WI38 (cell line): ENCODE measurements around the gene JCHAIN.
"Not testable (repeated sequence)": the region's sequence is repeated elsewhere in the genome, so short reads cannot be mapped to it uniquely, and the experiment has no call there.

ENCODE experiments used
- H3K4me3 ChIP-seq: 2 replicates; pipeline ENCODE4 v1.5.1; 2011; ENCODE audit warnings: low read depth, mild to moderate bottlenecking, control low read depth, low read length
- TF ChIP-seq, protein P1 (sequence below): IDR thresholded peaks from 2 replicates; pipeline ENCODE4 v1.5.1; 2012; ENCODE audit warnings: low read depth, mild to moderate bottlenecking, control low read depth, low read length

JCHAIN gene

DNA sequence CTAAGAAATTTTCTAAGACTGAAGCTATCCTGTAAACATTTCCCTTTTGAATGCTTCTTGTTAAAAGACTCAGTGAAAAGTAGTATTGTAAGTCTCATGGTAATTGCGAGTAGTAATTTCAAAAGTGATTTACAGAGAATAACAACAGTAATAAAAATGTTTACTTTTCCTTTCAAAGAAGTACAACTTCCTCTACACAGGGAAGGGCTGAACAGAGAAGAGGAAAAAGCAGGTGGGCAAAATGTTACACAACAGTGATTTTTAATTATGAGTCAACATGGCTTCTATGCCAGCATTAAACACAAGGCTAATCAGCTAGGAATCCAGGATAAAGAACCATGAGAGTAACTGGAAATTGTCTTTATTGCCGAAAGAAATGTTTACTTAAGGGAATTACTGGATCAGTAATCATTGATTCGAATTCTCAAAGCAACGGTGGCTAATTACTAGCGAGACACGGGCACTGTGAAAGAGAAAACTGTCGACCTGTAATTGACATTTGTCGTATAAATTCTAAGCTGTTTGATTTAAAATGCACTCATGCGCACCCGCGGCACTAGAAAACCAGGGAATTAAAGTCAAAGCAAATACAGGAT lies 37.4 kb upstream of the JCHAIN start:
- peak overlapping the region; percentile 75 for H3K4me3 ChIP-seq
- TF ChIP-seq, protein P1, sequence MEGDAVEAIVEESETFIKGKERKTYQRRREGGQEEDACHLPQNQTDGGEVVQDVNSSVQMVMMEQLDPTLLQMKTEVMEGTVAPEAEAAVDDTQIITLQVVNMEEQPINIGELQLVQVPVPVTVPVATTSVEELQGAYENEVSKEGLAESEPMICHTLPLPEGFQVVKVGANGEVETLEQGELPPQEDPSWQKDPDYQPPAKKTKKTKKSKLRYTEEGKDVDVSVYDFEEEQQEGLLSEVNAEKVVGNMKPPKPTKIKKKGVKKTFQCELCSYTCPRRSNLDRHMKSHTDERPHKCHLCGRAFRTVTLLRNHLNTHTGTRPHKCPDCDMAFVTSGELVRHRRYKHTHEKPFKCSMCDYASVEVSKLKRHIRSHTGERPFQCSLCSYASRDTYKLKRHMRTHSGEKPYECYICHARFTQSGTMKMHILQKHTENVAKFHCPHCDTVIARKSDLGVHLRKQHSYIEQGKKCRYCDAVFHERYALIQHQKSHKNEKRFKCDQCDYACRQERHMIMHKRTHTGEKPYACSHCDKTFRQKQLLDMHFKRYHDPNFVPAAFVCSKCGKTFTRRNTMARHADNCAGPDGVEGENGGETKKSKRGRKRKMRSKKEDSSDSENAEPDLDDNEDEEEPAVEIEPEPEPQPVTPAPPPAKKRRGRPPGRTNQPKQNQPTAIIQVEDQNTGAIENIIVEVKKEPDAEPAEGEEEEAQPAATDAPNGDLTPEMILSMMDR, result no peak

DNA sequence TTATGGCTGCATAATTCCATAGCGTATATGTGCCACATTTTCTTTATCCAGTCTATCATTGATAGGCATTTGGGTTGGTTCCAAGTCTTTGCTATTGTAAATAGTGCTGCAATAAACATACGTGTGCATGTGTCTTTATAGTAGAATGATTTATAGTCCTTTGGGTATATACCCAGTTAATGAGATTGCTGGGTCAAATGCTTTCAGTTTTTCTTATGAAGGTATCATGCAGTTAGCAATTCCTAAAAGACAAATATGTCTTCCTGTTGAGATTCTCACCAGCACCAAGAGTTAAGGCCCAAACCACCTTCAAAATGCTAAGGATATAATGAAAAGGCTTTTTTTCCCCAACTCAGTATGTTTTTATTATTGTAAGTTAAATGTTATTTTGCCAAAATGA lies 36.3 kb upstream of the JCHAIN start:
- not testable (repeated sequence) for H3K4me3 ChIP-seq

DNA sequence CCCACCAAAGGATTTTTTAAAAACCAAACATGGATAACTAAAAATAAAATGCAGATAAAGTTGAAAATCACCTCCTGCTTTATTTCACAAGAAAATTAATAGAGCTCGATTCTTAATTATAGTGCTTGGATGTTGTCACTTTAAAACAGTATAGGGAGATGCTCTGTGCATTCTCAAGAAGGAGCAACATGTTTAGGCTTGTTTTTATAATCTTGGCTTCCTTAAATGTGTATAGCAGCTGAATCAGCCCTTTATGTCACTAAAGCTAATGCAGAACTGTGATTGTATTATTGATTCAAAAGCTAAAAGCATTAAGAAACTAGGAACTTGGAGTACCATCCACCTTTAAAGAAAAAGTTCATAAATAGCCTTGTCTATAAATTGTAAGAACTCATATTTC lies 35.0 kb upstream of the JCHAIN start:
- TF ChIP-seq, protein P1, result no peak
- H3K4me3 ChIP-seq, result no peak overlapping the region

DNA sequence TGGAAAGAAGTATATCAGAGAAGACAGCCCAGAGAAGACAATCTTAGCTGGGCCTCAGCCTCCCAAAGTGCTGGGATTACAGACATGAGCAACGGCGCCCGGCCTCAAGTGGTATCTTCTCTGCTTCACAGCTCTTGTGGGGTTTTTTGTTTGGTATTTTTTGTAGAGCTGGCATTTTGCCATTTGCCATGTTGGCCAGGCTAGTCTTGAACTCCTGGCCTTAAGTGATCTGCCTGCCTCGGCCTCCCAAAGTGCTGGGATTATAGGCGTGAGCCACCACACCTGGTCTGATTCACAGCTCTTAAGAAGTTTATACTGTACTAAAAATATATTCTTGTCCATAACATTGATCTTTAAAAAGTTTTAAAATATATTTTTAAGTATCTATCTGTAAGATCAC lies 34.4 kb upstream of the JCHAIN start:
- TF ChIP-seq, protein P1, result no peak
- H3K4me3 ChIP-seq, result no peak overlapping the region

DNA sequence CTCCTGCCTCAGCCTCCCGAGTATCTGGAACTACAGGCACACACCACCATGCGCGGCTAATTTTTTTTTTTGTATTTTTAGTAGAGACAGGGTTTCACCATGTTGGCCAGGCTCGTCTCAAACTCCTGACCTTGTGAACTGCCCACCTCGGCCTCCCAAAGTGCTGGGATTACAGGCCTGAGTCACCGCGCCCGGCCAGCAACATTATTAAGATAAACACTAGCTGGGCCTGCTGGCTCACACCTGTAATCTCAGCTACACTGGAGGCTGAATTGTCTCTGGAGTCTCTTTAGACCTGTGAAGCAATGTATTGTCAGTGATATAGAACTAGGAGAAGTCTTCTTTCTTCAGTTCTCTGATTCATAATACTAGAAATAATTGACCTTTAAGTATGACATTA lies 32.1 kb upstream of the JCHAIN start:
- not testable (repeated sequence) for H3K4me3 ChIP-seq

DNA sequence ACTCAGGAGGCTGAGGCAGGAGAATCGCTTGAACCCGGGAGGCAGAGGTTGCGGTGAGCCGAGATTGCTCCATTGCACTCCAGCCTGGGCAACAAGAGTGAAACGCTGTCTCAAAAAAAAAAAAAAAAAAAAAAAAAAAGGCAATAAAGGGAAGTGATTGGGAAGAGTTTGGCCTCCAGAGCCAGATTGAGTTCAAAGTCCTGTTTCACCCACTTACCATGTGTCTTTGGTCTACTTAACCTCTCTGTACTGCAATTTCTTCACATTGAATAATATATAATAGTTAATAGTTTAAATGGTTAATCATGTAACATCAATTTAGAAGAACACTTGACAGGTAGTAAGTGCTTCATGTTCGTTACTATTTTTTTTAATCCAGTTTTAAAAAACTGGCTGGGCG lies 28.3 kb upstream of the JCHAIN start:
- not testable (repeated sequence) for H3K4me3 ChIP-seq

DNA sequence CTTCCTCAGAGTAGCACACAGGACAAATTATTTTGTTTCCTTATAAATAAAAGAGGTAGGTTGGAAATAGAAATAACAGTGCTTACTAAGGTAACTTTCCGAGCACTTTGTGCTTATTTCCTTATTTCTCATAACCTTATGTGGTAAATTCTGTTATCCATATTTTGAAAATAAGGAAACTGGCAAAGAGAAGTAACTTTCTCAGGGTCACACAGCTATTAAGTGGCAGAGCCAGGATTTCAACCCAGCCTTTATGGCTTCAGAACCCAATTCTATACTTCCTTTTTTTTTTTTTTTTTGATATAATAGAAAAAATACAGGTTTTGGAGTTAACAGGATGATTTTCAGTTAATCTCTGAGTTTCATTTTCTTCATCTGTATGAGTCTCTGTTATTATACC lies 25.4 kb upstream of the JCHAIN start:
- TF ChIP-seq, protein P1, result no peak
- H3K4me3 ChIP-seq, result no peak overlapping the region

DNA sequence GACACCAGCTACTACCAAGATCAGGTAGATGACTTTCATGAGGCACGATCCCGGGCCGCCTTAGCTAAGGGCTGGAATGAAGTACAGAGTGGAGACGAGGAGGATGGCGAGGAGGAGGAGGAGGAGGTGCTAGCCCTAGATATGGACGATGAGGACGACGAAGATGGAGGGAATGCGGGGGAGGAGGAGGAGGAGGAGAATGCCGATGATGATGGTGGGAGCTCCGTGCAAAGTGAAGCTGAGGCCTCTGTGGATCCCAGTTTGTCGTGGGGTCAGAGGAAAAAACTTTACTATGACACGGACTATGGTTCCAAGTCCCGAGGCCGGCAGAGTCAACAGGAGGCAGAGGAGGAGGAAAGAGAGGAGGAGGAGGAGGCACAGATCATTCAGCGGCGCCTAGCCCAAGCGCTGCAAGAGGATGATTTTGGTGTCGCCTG lies 22.5 kb upstream of the JCHAIN start:
- H3K4me3 ChIP-seq, result peak overlapping the region; percentile 94
- TF ChIP-seq, protein P1, result no peak
